NCI-H1694 treated with DMSO at 0.1 percent for 48 hours (cell line): ENCODE measurements around the gene SPDYE6.
"Not testable (repeated sequence)": the region's sequence is repeated elsewhere in the genome, so short reads cannot be mapped to it uniquely, and the experiment has no call there.

ENCODE experiments used
- DNase-seq: peaks from one replicate; lab custom pipeline; 2025; lab: John Stamatoyannopoulos, UW

The SPDYE6 gene

DNA sequence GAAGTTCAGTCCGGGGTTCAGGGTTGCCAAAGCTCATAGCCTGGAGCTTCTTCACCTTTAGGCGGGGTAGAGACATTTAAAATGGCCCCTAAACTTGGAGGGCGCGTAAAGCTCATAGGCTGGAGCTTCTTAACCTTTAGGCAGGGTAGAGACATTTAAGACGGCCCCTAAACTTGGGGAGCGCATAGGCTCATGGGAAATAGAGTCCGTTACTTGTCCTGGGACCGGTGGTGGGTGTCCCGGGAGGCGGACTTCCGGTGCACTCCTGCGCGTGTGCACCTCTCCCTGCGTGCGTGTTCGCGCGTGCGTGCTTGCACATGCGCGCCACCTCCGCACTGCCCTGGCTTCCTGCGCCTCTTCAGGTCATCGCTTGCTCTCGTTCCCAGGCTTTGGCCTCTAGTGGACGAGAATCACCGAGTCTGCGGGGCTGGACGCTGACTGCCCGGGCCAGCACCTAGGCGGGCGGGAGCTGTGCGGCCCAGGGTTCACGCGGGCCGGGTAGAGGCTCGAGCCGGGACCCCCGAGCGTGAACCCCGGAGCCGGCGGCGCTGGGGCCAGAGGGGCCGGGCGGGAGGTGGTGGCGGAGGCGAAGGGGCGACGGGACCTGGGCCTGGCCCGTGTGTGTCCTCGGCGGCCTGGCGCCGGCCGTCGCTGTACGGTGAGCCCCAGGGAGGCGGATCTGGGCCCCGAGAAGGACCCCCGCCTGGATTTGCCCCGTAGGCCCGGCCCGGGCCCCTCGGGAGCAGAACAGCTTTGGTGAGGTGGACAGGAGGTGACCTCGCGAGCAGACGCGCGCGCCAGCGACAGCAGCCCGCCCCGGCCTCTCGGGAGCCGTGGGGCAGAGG, 7.5 kb upstream of the SPDYE6 start:
- peak; percentile 97 for DNase-seq

DNA sequence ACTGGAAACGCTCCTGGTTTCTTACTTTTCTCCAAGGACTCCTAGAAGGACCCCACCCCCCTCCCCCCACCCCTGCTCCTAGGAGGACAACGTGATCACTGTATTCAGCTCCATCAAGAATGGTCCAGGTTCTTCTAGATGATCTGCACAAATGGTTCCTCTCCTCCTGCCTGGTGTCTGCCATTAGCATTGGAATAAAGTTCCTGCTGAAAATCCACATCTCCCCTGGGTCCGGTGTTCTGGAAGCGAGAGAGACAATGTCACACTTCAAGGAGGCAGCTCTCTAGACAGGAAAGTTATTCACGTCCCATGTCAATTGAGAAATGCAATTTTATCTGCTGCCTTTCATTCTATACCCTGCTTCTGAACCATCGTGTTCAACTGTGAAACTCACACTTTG, 9.3 kb downstream of the SPDYE6 start:
- DNase-seq, result not testable (repeated sequence)

DNA sequence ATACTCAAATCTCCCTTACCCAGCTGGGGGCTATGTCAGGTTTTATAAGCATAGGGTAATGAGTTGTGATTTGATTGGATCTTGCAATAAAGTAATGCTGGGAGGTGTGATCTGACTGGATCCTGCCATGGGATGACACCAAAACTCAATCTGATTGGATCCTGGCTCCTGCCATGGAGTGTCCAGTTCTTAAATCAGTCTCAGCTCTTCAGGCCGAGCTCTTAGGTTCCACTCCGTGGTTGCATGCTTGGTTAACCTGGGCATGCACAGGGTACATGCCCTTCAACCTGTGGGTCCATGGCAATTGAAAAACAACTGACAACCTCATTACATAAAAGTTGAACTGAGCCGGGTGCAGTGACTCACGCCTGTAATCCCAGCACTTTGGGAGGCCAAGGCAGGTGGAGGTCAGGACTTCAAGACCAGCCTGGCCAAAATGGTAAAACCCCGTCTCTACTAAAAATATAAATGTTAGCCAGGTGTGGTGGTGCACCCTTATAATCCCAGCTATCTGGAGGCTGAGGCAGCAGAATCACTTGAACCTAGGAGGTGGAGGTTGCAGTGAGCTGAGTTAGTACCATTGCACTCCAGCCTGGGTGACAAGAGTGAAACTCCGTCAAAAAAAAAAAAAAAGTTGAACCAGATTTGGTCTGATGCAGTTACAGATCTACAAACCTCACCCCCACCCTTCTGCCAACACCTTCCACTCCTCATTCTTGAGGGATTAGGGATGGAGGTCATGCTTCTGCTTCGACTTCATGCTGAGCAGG, 15.5 kb downstream of the SPDYE6 start:
- not testable (repeated sequence) for DNase-seq

DNA sequence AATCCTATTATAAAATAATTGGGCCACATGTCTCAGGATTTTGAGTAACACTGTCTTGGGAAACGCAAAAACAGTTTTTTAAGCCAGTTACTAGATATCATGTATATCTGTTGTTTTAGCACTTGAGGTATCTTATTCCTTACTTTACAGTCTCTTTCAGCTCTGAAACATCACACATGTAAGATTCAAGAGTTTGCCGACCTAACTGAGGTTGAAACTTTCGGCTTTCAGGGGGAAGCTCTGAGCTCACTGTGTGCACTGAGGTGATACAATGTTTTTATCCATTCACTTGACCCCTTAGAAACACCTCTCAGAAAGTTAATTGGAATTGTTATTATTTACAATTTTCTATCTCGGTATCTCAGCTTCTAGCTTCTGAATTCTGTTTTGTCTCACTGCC, 18.8 kb downstream of the SPDYE6 start:
- not testable (repeated sequence) for DNase-seq

DNA sequence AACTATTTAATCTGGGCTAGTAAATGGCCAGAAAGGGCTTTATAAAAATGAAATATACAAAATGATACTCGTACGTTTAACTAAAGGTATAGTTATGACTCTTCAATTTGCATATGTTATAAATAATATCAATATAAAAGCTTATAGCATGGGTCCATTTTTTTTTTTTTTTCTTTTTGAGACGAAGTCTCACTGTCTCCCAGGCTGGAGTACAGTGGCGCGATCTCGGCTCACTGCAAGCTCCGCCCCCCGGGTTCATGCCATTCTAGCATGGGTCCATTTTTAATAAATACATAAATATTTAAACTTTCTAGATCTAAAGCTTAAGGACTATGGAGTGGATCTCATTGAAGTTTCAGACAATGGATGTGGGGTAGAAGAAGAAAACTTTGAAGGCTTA, 19.2 kb downstream of the SPDYE6 start:
- DNase-seq, result not testable (repeated sequence)

DNA sequence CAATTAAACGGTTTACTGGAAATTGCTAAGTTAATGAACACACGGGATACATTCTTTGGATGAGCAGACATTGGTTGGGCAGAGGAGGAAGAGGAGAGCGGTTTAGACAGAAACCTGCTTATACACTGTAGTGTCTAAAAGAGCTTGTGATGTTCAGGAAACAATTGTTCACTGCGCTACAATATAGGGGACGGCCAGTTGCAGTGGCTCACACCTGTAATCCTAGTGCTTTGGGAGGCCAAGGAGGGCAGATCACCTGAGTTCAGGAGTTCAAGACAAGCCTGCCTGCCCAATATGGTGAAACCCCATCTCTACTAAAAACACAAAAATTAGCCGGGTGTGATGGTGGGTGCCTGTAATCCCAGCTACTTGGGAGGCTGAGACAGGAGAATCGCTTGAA, 20.7 kb downstream of the SPDYE6 start:
- DNase-seq, result not testable (repeated sequence)

DNA sequence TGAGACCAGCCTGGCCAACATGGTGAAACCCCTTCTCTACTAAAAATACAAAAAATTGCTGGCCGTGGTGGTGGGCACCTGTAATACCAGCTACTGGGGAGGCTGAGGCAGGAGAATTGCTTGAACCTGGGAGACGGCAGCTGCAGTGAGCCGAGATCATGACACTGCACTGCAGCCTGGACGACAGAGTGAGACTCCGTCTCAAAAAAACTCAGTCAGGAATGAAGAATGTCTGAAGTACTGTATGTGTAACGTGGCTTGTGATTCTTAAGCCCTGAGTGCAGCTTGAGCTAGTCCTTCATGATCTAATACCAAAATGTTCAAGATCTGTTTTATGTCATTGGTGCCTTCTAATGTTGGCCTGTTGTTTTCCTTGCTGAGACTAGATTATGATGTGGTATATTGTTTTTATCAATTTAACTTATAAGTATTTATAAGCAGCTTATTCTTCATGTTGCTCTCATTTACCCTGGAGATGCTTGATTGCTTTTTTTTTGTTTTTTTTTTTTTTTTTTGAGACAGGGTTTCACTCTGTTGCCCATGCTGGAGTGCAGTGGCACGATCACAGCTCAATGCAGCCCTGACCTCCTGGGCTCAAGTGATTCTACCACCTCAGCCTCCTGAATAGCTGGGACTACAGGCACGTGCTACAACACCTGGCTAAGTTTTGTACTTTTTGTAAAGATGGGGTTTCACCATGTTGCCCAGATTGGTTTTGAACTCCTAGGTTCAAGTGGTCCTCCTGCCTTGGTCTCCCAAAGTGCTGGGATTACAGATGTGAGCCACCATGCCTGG, 25.4 kb downstream of the SPDYE6 start:
- DNase-seq, result not testable (repeated sequence)

DNA sequence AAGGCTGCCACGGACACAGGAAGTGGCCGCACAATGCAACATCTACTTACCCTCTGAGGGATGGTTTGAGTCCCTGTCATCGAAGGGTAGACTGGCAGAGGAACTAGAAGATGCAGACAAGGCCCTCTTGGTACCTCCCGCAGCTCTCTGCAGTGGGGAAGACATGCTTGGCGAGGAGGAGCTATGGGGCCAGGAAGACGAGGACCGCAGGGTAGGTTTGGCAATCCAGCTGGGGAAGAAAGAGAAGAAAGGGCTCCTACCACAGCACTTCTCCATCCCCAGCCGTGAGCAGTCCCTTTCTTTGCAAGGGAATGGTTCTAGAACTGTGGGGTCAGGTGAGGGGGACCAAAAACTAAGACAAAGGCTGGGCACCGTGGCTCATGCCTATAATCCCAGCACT, 26.9 kb downstream of the SPDYE6 start:
- not testable (repeated sequence) for DNase-seq

DNA sequence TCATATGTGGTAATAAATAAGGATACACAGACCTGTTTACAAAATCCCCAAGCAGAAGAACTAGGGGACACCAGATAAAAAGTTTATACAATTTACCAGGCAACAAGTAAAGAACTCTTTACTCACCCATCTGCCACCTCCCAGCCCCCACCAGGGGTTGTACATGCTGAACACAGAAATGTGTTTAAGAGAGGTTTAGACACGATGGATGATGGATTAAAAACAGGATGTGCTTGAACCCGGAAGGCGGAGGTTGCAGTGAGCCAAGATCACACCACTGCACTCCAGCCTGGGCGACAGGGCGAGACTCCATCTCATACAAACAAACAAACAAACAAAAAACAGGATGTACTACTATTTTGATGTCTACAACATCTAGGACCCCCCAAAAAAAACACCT, 27.4 kb downstream of the SPDYE6 start:
- not testable (repeated sequence) for DNase-seq

DNA sequence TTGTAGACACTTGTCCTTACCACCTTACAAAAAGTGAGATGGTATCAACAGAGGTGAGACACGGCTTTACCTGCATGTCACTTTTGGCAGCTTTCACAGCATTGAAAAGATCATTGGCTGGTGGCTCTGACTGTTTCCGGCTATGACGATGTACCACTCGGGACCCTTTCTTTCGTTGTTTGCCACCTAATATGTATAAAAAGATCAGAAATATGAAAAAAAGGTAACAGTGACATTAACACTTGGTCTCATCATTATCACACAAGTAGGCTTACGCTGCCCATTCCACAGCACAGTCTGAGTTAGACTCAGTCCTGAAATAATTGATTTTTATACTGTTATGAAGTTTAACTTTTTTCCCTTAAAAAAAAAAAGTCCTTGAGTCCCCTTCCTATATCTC, 29.1 kb downstream of the SPDYE6 start:
- DNase-seq, result not testable (repeated sequence)

DNA sequence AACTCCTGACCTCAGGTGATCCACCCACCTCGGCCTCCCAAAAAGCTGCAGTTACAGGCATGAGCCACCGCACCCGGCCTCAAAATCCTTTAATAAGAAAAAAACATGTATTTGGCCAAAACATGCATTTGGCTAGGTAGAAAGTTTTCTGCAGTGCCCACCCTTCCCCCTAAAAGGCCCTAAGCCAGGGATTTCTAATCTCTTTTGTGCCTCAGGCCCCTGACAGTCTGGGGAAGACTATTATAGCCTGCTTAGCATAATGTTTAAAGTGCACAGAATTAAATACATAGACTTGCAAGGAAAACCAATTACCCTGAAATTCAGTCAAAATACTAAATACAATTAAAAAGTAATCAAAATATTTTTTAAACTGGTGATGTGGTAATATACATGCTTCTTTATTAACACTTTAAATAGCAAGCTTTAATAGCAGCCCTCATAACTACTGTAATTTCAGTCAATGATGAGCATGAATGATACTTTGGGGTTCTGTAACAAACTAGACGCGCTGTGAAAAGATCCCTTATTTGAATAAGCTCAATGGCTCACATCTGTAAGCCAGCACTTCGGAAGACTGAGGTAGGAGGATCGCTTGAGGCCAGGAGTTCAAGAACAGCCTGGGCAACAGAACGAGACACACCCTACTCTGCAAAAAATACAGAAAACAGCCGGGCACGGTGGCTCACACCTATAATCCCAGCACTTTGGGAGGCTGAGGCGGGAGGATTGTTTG, 29.9 kb downstream of the SPDYE6 start:
- DNase-seq, result no peak

DNA sequence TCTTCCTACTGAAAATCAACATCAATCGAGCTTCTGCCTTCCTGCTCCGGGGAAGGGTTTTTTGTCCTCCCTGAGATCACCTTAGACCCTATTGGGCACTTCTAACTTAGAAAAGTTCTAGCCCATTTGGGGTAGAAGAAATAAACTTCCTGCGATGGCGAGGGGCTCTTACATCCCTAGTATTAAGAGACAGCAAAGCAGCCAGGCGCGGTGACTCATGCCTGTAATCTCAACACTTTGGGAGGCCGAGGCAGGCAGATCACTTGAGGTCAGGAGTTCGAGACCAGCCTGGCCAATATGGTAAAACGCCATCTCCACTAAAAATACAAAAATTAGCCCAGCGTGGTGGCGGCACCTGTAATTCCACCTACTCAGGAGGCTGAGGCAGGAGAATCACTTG, 31.1 kb downstream of the SPDYE6 start:
- DNase-seq, result not testable (repeated sequence)

DNA sequence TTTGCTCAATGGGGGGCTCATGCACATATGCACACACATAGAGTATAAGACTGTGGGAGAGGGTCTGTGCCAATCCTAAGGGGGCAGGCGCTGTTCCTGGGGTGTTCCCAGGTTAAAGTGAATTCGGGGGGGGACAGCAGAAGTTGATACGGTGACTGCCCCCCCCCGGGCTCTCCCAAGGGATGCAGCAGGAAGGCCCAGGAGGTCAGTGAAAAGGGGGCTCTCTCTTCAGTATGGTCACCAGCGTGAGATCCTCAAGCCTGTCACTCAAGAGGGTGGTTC, 32.4 kb downstream of the SPDYE6 start:
- DNase-seq, result no peak

DNA sequence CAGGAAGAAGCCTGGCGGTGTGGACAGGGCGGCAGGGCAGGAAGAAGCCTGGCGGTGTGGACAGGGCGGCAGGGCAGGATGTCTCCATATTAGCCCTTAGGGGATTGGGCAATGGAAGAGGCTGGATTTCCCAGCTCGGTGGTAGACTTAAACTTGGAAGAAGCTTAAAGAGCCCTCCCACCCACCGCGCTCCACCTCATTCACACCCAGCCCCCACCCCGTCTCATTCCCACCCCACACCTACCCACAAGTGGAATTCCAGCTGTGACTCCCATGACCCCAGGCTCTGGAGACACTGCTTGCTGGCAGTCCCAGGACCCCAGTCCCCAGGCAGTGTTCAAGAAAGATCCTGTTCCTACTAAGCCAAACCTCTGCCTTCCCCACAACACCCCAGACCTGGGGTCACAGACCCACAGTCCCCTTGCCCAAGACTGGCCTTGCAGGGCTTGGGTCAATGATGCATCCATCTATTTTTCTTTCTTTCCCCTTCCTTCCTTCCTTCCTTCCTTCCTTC, 34.0 kb downstream of the SPDYE6 start:
- no peak for DNase-seq

DNA sequence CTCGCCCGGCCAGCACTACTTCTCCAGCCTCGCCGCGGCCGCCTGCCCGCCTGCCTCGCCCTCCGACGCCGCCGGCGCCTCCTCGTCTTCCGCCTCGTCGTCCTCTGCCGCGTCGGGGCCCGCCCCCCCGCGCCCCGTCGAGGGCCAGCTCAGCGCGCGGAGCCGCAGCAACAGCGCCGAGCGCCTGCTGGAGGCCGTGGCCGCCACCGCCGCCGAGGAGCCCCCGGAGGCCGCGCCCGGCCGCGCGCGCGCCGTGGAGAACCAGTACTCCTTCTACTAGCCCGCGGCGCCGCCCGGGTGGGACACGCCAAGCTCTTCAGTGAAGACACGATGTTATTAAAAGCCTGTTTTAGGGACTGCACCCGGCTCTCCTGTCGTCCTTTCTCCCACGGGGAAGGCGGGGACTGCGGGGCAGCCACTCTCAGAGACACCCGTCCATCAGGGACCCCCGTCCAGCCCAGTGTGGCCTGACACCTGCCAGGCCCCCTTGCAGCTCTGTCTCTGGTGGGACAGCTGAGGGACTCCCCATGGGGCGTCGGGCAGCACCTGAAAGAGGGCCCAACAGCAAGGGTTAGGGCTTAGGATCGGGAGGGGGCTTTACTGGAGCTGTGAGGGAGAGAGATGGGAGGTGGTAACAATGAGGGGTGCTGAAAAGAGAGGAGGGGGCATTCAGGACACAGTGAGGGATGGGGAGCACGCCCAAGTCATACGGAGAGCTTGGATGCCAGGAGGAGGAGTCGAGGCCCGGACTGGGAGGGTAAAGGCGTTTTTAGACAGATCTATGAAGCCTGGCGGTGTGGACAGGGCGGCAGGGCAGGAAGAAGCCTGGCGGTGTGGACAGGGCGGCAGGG, 34.7 kb downstream of the SPDYE6 start:
- no peak for DNase-seq

DNA sequence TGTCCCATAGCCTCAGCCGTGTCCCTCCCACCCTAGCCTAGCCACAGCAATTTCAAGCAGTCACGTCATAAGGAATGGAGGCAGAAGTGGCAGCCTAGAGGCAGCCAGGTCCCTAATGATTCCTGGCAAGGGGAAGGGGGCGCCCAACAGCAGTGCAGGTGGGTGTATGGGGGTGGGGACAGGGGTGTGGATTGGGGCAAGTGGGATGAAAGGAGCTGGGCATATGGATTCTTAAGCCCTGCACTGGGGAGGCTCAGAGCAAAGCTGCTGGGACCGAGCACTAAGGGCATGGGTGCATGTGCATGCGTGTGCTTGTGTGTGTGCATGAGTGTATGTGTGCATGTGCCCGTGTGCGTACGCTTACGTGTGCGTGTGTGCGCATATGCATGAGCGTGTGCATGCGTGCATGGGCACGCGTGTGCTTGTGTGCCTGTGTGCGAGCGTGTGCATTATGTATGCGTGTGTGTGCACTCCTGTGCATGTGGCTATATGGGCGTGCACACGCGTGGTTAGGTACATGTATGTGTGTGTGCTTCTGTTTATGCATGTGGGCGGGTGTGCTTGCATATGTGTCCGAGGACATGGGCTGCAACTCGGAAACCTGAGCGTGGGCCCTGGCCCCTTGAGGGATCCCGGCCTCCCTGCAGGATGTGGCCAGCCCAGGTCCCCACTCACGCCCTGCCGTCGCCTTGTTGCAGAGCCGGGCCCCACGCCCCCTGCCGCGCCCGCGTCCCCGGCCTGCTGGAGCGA, 35.5 kb downstream of the SPDYE6 start:
- DNase-seq, result no peak

DNA sequence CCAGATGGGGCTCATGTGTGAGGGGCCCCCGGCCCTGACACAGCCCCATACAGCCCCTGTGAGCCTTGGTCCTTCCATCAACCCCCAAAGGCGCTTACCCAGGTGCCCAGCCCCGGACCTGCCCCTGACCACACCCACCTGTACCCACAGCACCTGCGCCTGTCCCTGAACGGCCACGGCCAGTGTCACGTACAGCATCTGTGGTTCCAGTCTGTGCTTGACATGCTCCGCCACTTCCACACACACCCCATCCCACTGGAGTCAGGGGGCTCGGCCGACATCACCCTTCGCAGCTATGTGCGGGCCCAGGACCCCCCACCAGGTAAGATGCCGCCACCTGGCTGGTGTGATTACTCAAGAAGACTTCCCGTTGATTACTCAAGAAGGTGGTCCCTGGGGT, 36.1 kb downstream of the SPDYE6 start:
- DNase-seq, result no peak

DNA sequence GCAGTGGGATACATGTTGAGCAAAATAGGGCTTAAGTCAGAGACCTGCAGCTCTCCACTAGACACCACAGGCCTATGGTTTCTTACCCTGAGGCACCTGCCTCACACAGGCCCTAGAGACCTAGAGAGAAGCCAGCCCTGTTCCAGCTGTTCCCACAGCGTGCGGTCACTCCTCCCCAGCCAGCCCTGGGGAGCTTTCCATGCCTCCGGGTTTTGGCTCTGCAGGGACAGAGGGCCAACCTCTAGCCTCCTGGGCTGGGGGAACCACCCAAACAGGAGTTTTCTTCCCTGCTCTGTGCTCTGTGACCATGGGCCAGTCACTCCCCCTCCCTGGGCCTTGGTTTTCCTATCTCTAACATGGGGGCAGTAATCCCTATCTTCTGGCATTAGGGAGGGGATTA, 36.6 kb downstream of the SPDYE6 start:
- no peak for DNase-seq

DNA sequence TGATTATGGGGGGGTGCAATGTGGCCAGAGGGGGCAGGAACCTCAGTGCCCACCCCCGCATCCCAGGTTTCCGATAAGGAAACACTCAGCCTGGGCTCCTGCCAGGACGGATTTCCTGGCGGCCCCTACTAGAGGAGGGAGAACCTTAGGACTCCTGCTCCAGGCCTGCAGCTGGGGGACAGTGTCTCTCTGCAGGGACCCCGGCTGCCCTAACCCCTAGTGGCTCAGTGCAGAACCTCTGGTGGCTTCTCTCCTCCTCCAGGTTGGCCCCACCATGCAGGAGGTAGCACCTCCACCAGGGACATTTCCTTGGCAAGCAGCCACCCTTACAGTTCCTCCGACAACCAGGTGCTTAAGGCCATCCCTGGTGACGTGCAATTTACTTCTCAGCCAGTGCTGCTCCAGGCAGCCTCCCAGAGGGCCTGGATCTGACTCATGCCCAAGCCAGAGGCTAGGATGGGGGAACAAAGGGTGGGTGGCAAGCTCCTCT, 37.7 kb downstream of the SPDYE6 start:
- no peak for DNase-seq
